H1 (cell line): Measurements from ENCODE around the gene OTOS. TPM values are rescaled to one million over a fixed set of nuclear protein-coding genes. Genes with fewer than 3 reads are reported as not detected.

Source experiments
- CTCF ChIA-PET: fragments of 300-600 bp; sonication (Branson Sonifier 250); formaldehyde crosslinking; loops from one replicate; lab custom pipeline; 2021; ENCODE audit not compliant: partially characterized antibody; lab: Charles Lee
- POLR2A ChIA-PET: fragments of 300-600 bp; sonication (Branson Sonifier 250); formaldehyde crosslinking; loops from one replicate; lab custom pipeline; 2021; ENCODE audit warnings: inconsistent platforms; ENCODE audit not compliant: partially characterized antibody; lab: Charles Lee
- DNase-seq, 2 experiments: peaks; one replicate each; pipeline versions ENCODE4 v3.0.0 to v3.0.0-alpha.2; 2010 to 2022; ENCODE audit warnings: low spot score in 2 of 2, low read depth in 1 of 2, mixed read lengths in 1 of 2
- FAIRE-seq: peaks from 2 replicates; lab custom pipeline; 2011; peaks lifted over from hg19 to GRCh38; lab: Jason Lieb, UNC
- H2AFZ ChIP-seq: 2 replicates; pipeline ENCODE4 v1.8.1; 2012; ENCODE audit warnings: low read length, inconsistent platforms
- H2AK5ac ChIP-seq: 2 replicates; pipeline ENCODE4 v1.6.1; 2013; ENCODE audit warnings: low read depth, low read length
- H2BK120ac ChIP-seq: replicated peaks from 2 replicates; pipeline ENCODE3; 2013; ENCODE audit warnings: low read depth, low read length, inconsistent platforms
- H2BK12ac ChIP-seq: 2 replicates; pipeline ENCODE4 v1.6.1; 2013; ENCODE audit warnings: low read depth, low read length
- H2BK15ac ChIP-seq: 2 replicates; pipeline ENCODE4 v1.6.1; 2013; ENCODE audit warnings: low read length
- H2BK20ac ChIP-seq: 2 replicates; pipeline ENCODE4 v1.6.1; 2013; ENCODE audit warnings: low read length
- H2BK5ac ChIP-seq: 2 replicates; pipeline ENCODE4 v1.6.1; 2013; ENCODE audit warnings: low read depth, low read length
- H3K14ac ChIP-seq: 2 replicates; pipeline ENCODE4 v1.6.1; 2013; ENCODE audit warnings: inconsistent platforms; ENCODE audit not compliant: insufficient read length
- H3K18ac ChIP-seq: 2 replicates; pipeline ENCODE4 v1.6.1; 2013; ENCODE audit warnings: low read length; ENCODE audit errors: extremely low read depth
- H3K23ac ChIP-seq: 2 replicates; pipeline ENCODE4 v1.6.1; 2013; ENCODE audit warnings: inconsistent platforms; ENCODE audit not compliant: insufficient read length
- H3K23me2 ChIP-seq: 2 replicates; pipeline ENCODE4 v1.6.1; 2013; ENCODE audit warnings: low read depth, low read length
- H3K27ac ChIP-seq: 2 replicates; pipeline ENCODE4 v1.6.1; 2011; ENCODE audit warnings: low read depth, low read length, inconsistent platforms
- H3K27me3 ChIP-seq, 4 experiments: replicated peaks in 1 of 4; 1 replicate in 1 of 4; 2 replicates in 3 of 4; pipeline versions ENCODE4 v1.6.1 to v1.8.1; 2011 to 2013; ENCODE audit warnings: low read length in 3 of 4, mild to moderate bottlenecking in 3 of 4, inconsistent platforms in 2 of 4, mixed read lengths in 2 of 4, moderate library complexity in 1 of 4; ENCODE audit not compliant: control insufficient read depth in 3 of 4, insufficient read depth in 3 of 4; ENCODE audit errors: extremely low read depth in 1 of 4
- H3K36me3 ChIP-seq, 4 experiments: 2 replicates each; pipeline versions ENCODE4 v1.6.1 to v1.8.1; 2011 to 2013; ENCODE audit warnings: mild to moderate bottlenecking in 4 of 4, low read length in 3 of 4, moderate library complexity in 2 of 4, control low read depth in 1 of 4, inconsistent platforms in 1 of 4; ENCODE audit not compliant: insufficient read depth in 4 of 4, control insufficient read depth in 2 of 4
- H3K4ac ChIP-seq: replicated peaks from 2 replicates; pipeline ENCODE3; 2013; ENCODE audit warnings: low read length, low read depth, mixed read lengths, inconsistent platforms; ENCODE audit not compliant: insufficient read length
- H3K4me1 ChIP-seq, 4 experiments: replicated peaks in 1 of 4; 1 replicate in 1 of 4; 2 replicates in 3 of 4; pipeline versions ENCODE4 v1.6.1 to v1.8.1; 2011 to 2013; ENCODE audit warnings: low read length in 3 of 4, inconsistent platforms in 2 of 4, mixed read lengths in 1 of 4; ENCODE audit not compliant: insufficient read depth in 4 of 4, control insufficient read depth in 3 of 4
- H3K4me2 ChIP-seq, 2 experiments: 2 replicates each; pipeline versions ENCODE4 v1.6.1 to v1.8.1; 2011 to 2013; ENCODE audit warnings: low read depth in 2 of 2, low read length in 2 of 2, control low read depth in 1 of 2, inconsistent platforms in 1 of 2, mild to moderate bottlenecking in 1 of 2; ENCODE audit not compliant: insufficient read depth in 1 of 2
- H3K4me3 ChIP-seq, 4 experiments: fragments of 200-600, 300-600 bp in 1 of 4; sonication (generic), shearing (Covaris generic), sonication (Bioruptor Twin) in 1 of 4; 2 replicates each; pipeline versions ENCODE4 v1.5.1 to v1.8.1; 2011 to 2016; ENCODE audit warnings: low read length in 4 of 4, low read depth in 3 of 4, control low read depth in 2 of 4, inconsistent platforms in 2 of 4, mild to moderate bottlenecking in 2 of 4, mixed read lengths in 1 of 4, moderate library complexity in 1 of 4; ENCODE audit not compliant: insufficient read depth in 2 of 4; ENCODE audit errors: extremely low read depth in 1 of 4
- H3K56ac ChIP-seq: replicated peaks from 2 replicates; pipeline ENCODE3; 2013; ENCODE audit warnings: low read depth, mild to moderate bottlenecking, mixed read lengths, low read length, inconsistent platforms; ENCODE audit not compliant: insufficient read length
- H3K79me1 ChIP-seq: 2 replicates; pipeline ENCODE4 v1.6.1; 2013; ENCODE audit warnings: low read depth, low read length, control low read depth
- H3K79me2 ChIP-seq, 2 experiments: 2 replicates each; pipeline versions ENCODE4 v1.6.1 to v1.8.1; 2012 to 2013; ENCODE audit warnings: low read length in 2 of 2, mild to moderate bottlenecking in 2 of 2, inconsistent platforms in 1 of 2; ENCODE audit not compliant: insufficient read depth in 2 of 2, control insufficient read depth in 1 of 2
- H3K9ac ChIP-seq, 4 experiments: replicated peaks in 1 of 4; 1 replicate in 1 of 4; 2 replicates in 3 of 4; pipeline versions ENCODE4 v1.6.1 to v1.8.1; 2011 to 2013; ENCODE audit warnings: low read depth in 3 of 4, low read length in 3 of 4, control low read depth in 2 of 4, mild to moderate bottlenecking in 2 of 4, moderate library complexity in 2 of 4, inconsistent platforms in 1 of 4; ENCODE audit errors: extremely low read depth in 1 of 4
- H3K9me3 ChIP-seq, 2 experiments: 2 replicates each; pipeline versions ENCODE4 v1.6.1 to v1.8.1; 2012 to 2013; ENCODE audit warnings: mild to moderate bottlenecking in 2 of 2, moderate library complexity in 2 of 2, control low read depth in 1 of 2, inconsistent platforms in 1 of 2, low read depth in 1 of 2, low read length in 1 of 2, mixed read lengths in 1 of 2; ENCODE audit not compliant: insufficient read depth in 2 of 2
- H4K20me1 ChIP-seq, 2 experiments: replicated peaks in 1 of 2; 2 replicates each; pipeline versions ENCODE3 to v1.8.1; 2011 to 2013; ENCODE audit warnings: inconsistent platforms in 2 of 2, low read length in 2 of 2, mild to moderate bottlenecking in 1 of 2; ENCODE audit not compliant: insufficient read depth in 2 of 2, control insufficient read depth in 1 of 2
- H4K5ac ChIP-seq: 2 replicates; pipeline ENCODE4 v1.6.1; 2013; ENCODE audit warnings: low read length, low read depth, mixed read lengths, inconsistent platforms; ENCODE audit not compliant: insufficient read length
- H4K8ac ChIP-seq: 2 replicates; pipeline ENCODE4 v1.8.0; 2013; ENCODE audit warnings: mild to moderate bottlenecking, moderate library complexity, low read length, inconsistent platforms; ENCODE audit not compliant: insufficient read depth; ENCODE audit errors: extremely low read depth
- H4K91ac ChIP-seq: replicated peaks from 2 replicates; pipeline ENCODE3; 2013; ENCODE audit warnings: low read length, mixed read lengths, inconsistent platforms; ENCODE audit not compliant: insufficient read length
- CBX5 ChIP-seq: fragments of 300-800, 300-1000 bp; sonication (generic); IDR thresholded peaks from 2 replicates; pipeline ENCODE4 v1.7.1; 2016; ENCODE audit warnings: antibody characterized with exemption, low read length, low read depth
- E2F6 ChIP-seq: IDR thresholded peaks from 2 replicates; pipeline ENCODE4 v1.6.1; 2012; ENCODE audit warnings: inconsistent platforms
- HDAC2 ChIP-seq, 2 experiments: fragments of 300-600 bp in 1 of 2; sonication (generic) in 1 of 2; IDR thresholded peaks; 2 replicates each; pipeline ENCODE4 v1.6.1; 2011 to 2012; ENCODE audit warnings: low read depth in 2 of 2, low read length in 2 of 2, mild to moderate bottlenecking in 2 of 2, moderate library complexity in 2 of 2, borderline replicate concordance in 1 of 2, inconsistent platforms in 1 of 2
- HDAC6 ChIP-seq: IDR thresholded peaks from one replicate; pipeline ENCODE4 v1.7.1; 2012; ENCODE audit warnings: low read depth, mild to moderate bottlenecking, inconsistent platforms, low read length, moderate library complexity
- JUN ChIP-seq: IDR thresholded peaks from 2 replicates; pipeline ENCODE4 v1.6.1; 2011; ENCODE audit warnings: low read depth, mild to moderate bottlenecking, improper control_type of control experiment, low read length
- JUND ChIP-seq: IDR thresholded peaks from 2 replicates; pipeline ENCODE4 v1.6.1; 2011; ENCODE audit warnings: mild to moderate bottlenecking, improper control_type of control experiment, low read length
- MAFK ChIP-seq: IDR thresholded peaks from 2 replicates; pipeline ENCODE4 v1.6.1; 2012; ENCODE audit warnings: low read depth, mild to moderate bottlenecking, improper control_type of control experiment, low read length
- NRF1 ChIP-seq: IDR thresholded peaks from 2 replicates; pipeline ENCODE4 v1.6.1; 2011; ENCODE audit warnings: mild to moderate bottlenecking, low read depth, low read length, improper control_type of control experiment
- POLR2A ChIP-seq, 2 experiments: IDR thresholded peaks; 1 replicate in 1 of 2; 2 replicates in 1 of 2; pipeline ENCODE4 v1.6.1; 2011; ENCODE audit warnings: low read depth in 2 of 2, low read length in 2 of 2, mild to moderate bottlenecking in 2 of 2; ENCODE audit errors: control extremely low read depth in 1 of 2
- RBBP5 ChIP-seq: IDR thresholded peaks from 2 replicates; pipeline ENCODE4 v1.7.1; 2012; ENCODE audit warnings: low read depth, mild to moderate bottlenecking, inconsistent platforms, low read length, moderate library complexity, borderline replicate concordance
- RXRA ChIP-seq: IDR thresholded peaks from 2 replicates; pipeline ENCODE4 v1.6.1; 2011; ENCODE audit warnings: low read depth, mild to moderate bottlenecking, low read length, moderate library complexity; ENCODE audit not compliant: insufficient read depth
- SP2 ChIP-seq: IDR thresholded peaks from 2 replicates; pipeline ENCODE4 v1.6.1; 2012; ENCODE audit warnings: mild to moderate bottlenecking, low read length, inconsistent platforms
- SRF ChIP-seq: IDR thresholded peaks from 2 replicates; pipeline ENCODE4 v1.6.1; 2011; ENCODE audit warnings: mild to moderate bottlenecking, low read depth, low read length, moderate library complexity
- TAF1 ChIP-seq: IDR thresholded peaks from 2 replicates; pipeline ENCODE4 v1.6.1; 2011; ENCODE audit warnings: mild to moderate bottlenecking, low read depth, low read length
- TBP ChIP-seq: IDR thresholded peaks from 2 replicates; pipeline ENCODE4 v1.6.1; 2011; ENCODE audit warnings: low read depth, low read length, improper control_type of control experiment
- YY1 ChIP-seq: IDR thresholded peaks from 2 replicates; pipeline ENCODE4 v1.6.1; 2011; ENCODE audit warnings: low read depth, mild to moderate bottlenecking, low read length
- WGBS, 2 experiments: shearing (Covaris generic) in 1 of 2; methylation state at CpG; one replicate each; pipeline versions ENCODE4 v1.1.6 to v1.1.7; 2013 to 2015; ENCODE audit warnings: low lambda C conversion rate in 2 of 2, mixed read lengths in 2 of 2, inconsistent platforms in 1 of 2, low coverage in 1 of 2, missing lambda C conversion rate in 1 of 2; ENCODE audit not compliant: insufficient replicate concordance in 2 of 2, insufficient coverage in 1 of 2, insufficient read length in 1 of 2; ENCODE audit errors: extremely low coverage in 1 of 2, missing lambda C conversion rate in 1 of 2; 5-methylcytosine and 5-hydroxymethylcytosine counted together
- polyA plus RNA-seq, 7 experiments: library from polyadenylated mRNA; depleted of rRNA in 3 of 7; stranded (reverse) in 5 of 7; unstranded in 2 of 7; fragments of >200 nt in 5 of 7; fragments of 200-250 nt in 2 of 7; gene quantifications; 1 replicate in 5 of 7; 2 replicates in 1 of 7; 4 replicates in 1 of 7; pipeline versions ENCODE4 v1.2.1 to v1.2.3, GENCODE V29; 2011 to 2013; ENCODE audit warnings: missing spikeins in 2 of 7, mixed read lengths in 2 of 7
- total RNA-seq: library from RNA; stranded (reverse); fragmentation: NEBNext Ultra II Directional; extraction: Animal tissue kit (Norgen Biotek cat#: 25700); gene quantifications from 2 replicates; pipeline ENCODE4 v1.2.1, GENCODE V29; 2021

The OTOS gene
- total and polyA plus RNA-seq, 2 of the 8 experiments (the other 6 are each of a cell fraction or from before 2014, with no cell fraction given), result 0.17 TPM; not detected in 1

- no peak overlapping the region for H2BK5ac ChIP-seq
- no peak overlapping the region for H3K4me2 ChIP-seq
- no peak overlapping the region for H3K18ac ChIP-seq
- no peak overlapping the region for H2BK120ac ChIP-seq
- no peaks in the 10 kb centered on the region for H3K79me1 ChIP-seq
- no peak overlapping the region for H3K27ac ChIP-seq
- no peak overlapping the region for H3K56ac ChIP-seq
- H2BK12ac ChIP-seq, result no peak overlapping the region
- POLR2A ChIA-PET, result no interaction called here
- H4K20me1 ChIP-seq, result no peaks in the 10 kb centered on the region
- no peak overlapping the region for H4K5ac ChIP-seq
- peaks cover 0 to 5% (median 0%) of the 10 kb centered on the region in 4 experiments; a peak in 2 of 7 replicates for H3K4me1 ChIP-seq
- FAIRE-seq, result no peak
- no peak overlapping the region for H3K4me3 ChIP-seq
- 92% methylated on average over 11 of the region's 11 CpGs; no CpG with 5 or more reads in 1 of the 2 experiments for WGBS, 2 experiments
- H3K14ac ChIP-seq, result no peak overlapping the region
- no peak for DNase-seq
- H2AFZ ChIP-seq, result no peak overlapping the region
- H3K4ac ChIP-seq, result no peak overlapping the region
- H4K91ac ChIP-seq, result no peak overlapping the region
- no peaks in the 10 kb centered on the region for H3K79me2 ChIP-seq
- no peak overlapping the region for H2BK15ac ChIP-seq
- CTCF ChIA-PET, result no interaction called here
- no peaks in the 10 kb centered on the region for H3K23me2 ChIP-seq
- no peak overlapping the region for H2AK5ac ChIP-seq
- no peaks in the 10 kb centered on the region; a peak in 1 of 7 replicates for H3K27me3 ChIP-seq
- H3K9me3 ChIP-seq, result no peaks in the 10 kb centered on the region
- H2BK20ac ChIP-seq, result no peak overlapping the region
- no peak overlapping the region for H3K9ac ChIP-seq
- no peak overlapping the region for H3K23ac ChIP-seq
- H3K36me3 ChIP-seq, result no peaks in the 10 kb centered on the region
- H4K8ac ChIP-seq, result no peak overlapping the region
- TF ChIP-seq RXRA (no peak), CBX5 (no peak), SRF (no peak), TAF1 (no peak), JUN (no peak), TBP (no peak), SP2 (no peak), NRF1 (no peak), MAFK (no peak), YY1 (no peak), RBBP5 (no peak), POLR2A (IDR thresholded peaks at IDR 0.05; ENCODE audit: control extremely low read depth in 1 of 2, low read depth in 2 of 2, low read length in 2 of 2) (no peak), HDAC6 (no peak), JUND (no peak), E2F6 (no peak), HDAC2 (IDR thresholded peaks at IDR 0.05; ENCODE audit: borderline replicate concordance in 1 of 2, low read depth in 2 of 2, low read length in 2 of 2) (no peak)
Measured at GRCh38 chr2:240109386-240109785, 31.1 kb downstream of the OTOS start.
